HK-2 (cell line): ENCODE measurements around the gene STAB1.

Experiments
- DNase-seq: peaks from one replicate; pipeline ENCODE4 v3.0.0-alpha.2; 2018; ENCODE audit not compliant: unreplicated experiment

STAB1 gene

GRCh38 chr3:52461874-52462273 is 33.3 kb upstream of the STAB1 start:
- no peak for DNase-seq

- DNase-seq, result no peak
These were observed 31.7 kb upstream of the STAB1 start for GRCh38 chr3:52463416-52463815.

- no peak for DNase-seq
These were observed 26.8 kb upstream of the STAB1 start for GRCh38 chr3:52468336-52468735.

GRCh38 chr3:52469001-52469400 is 26.1 kb upstream of the STAB1 start:
- no peak for DNase-seq

- no peak for DNase-seq
These were observed 24.2 kb upstream of the STAB1 start for GRCh38 chr3:52470920-52471319.

GRCh38 chr3:52471371-52472238 is 23.5 kb upstream of the STAB1 start:
- no peak for DNase-seq

GRCh38 chr3:52472239-52473000 is 22.7 kb upstream of the STAB1 start:
- DNase-seq, result no peak

- no peak for DNase-seq
These were observed 22.1 kb upstream of the STAB1 start for GRCh38 chr3:52473026-52473425.

- DNase-seq, result no peak
These were observed 17.9 kb upstream of the STAB1 start for GRCh38 chr3:52477076-52477795.

- DNase-seq, result no peak
These were observed 17.4 kb upstream of the STAB1 start for GRCh38 chr3:52477796-52478095.

- no peak for DNase-seq
These were observed 15.9 kb upstream of the STAB1 start for GRCh38 chr3:52479037-52479876.

- DNase-seq, result no peak
These were observed 15.1 kb upstream of the STAB1 start for GRCh38 chr3:52479877-52480575.

- no peak for DNase-seq
These were observed 14.1 kb upstream of the STAB1 start for GRCh38 chr3:52480768-52481715.

GRCh38 chr3:52481819-52482521 is 13.2 kb upstream of the STAB1 start:
- DNase-seq, result no peak

- no peak for DNase-seq
These were observed 12.1 kb upstream of the STAB1 start for GRCh38 chr3:52483081-52483480.

GRCh38 chr3:52483577-52484381 is 11.4 kb upstream of the STAB1 start:
- no peak for DNase-seq

- DNase-seq, result no peak
These were observed 10.3 kb upstream of the STAB1 start for GRCh38 chr3:52484680-52485461.
